HG03280 (cell line): ENCODE measurements around the gene MAP3K20.
"Not testable (repeated sequence)": the region's sequence is repeated elsewhere in the genome, so short reads cannot be mapped to it uniquely, and the experiment has no call there.

Source experiments
- ATAC-seq: cut with Tn5 transposase; IDR thresholded peaks from one replicate; pipeline ENCODE4 v1.9.1; 2021; ENCODE audit warnings: mild to moderate bottlenecking, moderate library complexity; ENCODE audit not compliant: unreplicated experiment

Gene MAP3K20

GRCh38 chr2:173086518-173087213, 11.0 kb downstream of the MAP3K20 start:
- ATAC-seq: no peak

- no peak for ATAC-seq
These were observed 11.6 kb downstream of the MAP3K20 start for GRCh38 chr2:173087214-173087581.

GRCh38 chr2:173087793-173088496, 12.3 kb downstream of the MAP3K20 start:
- no peak for ATAC-seq

- no peak for ATAC-seq
These were observed 14.7 kb downstream of the MAP3K20 start for GRCh38 chr2:173090276-173090877.

DNA sequence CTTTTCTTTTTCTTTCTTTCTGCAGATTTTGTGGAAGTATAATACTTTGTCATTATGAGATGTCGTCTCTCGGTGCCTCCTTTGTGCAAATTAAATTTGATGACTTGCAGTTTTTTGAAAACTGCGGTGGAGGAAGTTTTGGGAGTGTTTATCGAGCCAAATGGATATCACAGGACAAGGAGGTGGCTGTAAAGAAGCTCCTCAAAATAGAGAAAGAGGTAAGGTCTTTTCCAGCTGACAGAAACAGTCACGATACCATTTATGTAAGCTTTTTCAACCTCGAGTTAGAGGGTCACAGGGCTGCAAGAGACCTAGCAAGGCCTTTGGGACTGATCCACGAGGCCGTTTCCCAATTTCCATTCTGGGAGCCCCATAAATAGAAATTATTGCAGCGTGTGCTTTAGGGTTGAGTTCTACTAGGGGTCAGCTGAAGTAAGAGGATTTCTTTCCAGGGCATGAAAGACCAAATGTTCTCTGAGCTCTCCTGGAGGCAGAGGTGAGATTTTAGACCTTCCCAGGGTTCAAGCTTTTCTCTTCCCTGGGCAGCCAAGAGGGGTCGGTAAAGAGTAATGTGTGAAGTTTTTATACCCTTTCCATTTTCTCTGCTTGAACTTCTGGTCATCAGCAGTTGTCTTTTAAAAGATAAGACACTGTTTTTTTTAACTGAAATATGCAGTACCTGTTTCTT, 15.5 kb downstream of the MAP3K20 start:
- ATAC-seq: no peak

- ATAC-seq: no peak
These were observed 16.3 kb downstream of the MAP3K20 start for GRCh38 chr2:173091910-173092309.

DNA sequence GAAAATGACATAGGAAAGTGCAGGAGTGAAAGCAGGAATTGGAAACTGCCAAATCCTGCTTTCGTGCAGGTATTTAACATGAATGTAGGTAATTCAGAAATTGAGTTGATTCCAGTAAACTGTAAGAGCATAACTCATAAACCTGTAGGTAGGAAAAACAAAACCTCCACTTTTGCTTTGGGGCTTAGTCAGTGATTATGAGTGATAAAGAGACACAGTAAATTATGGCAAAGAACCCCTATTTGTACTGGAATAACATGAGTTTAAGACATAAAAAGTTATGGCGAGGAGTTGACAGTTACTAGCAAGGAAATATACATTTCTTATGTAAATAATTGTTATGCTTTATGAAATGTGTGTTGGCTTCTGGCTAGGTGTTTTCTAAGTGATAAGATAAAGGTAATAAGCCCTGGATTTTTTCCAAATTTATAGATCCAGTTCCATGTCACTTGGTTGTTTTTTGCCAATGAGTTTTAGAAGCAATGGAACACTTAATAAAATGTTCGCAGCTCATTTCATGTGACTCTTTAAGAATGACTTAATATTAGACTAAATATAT, 17.3 kb downstream of the MAP3K20 start:
- ATAC-seq: no peak

DNA sequence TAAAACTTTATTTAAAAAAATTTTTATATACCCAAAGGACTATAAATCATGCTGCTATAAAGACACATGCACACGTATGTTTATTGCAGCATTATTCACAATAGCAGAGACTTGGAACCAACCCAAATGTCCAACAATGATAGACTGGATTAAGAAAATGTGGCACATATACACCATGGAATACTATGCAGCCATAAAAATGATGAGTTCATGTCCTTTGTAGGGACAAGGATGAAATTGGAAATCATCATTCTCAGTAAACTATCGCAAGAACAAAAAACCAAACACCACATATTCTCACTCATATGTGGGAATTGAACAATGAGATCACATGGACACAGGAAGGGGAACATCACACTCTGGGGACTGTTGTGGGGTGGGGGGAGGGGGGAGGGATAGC, 18.0 kb downstream of the MAP3K20 start:
- ATAC-seq: not testable (repeated sequence)

- ATAC-seq: no peak
These were observed 19.1 kb downstream of the MAP3K20 start for GRCh38 chr2:173094731-173095130.

GRCh38 chr2:173095356-173095755, 19.7 kb downstream of the MAP3K20 start:
- ATAC-seq: no peak

GRCh38 chr2:173099271-173099670, 23.6 kb downstream of the MAP3K20 start:
- ATAC-seq: no peak

DNA sequence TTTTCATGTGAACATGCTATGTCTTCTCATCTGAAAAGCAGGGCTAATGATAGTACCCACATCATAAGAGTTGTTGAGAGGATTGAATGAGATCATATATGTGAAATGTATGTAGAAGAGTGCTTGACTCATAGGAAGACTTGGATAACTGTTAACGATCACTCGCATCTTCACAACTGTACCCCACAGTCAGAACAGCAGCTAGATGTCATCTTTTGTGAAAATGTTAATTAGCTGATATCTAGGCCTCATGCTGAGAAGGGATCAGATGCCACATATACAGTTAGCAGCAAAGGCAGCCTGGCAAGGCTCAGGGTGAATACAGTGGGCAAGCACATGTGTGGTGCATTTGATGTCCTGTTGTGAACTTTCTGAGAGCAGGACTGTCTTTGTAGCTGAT, 24.2 kb downstream of the MAP3K20 start:
- ATAC-seq: no peak

GRCh38 chr2:173101687-173102086, 26.0 kb downstream of the MAP3K20 start:
- no peak for ATAC-seq

DNA sequence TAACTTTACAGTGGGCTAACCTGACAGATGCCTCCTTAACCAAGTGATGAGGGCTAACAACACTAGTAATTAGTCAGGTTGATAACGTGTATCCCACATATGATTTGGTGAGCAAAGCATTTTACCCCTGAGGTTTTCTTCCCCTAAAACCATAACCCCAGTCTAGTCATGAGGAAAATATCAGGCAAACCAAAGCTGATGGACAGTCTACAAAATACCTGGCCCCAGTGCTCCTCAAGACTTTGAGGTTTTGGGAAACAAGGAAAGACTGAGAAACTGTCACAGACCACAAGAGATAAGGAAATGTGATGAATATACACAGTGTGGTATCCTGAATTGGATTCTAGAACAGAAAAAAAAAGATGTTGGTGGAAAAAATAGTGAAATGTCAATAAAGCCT, 28.5 kb downstream of the MAP3K20 start:
- no peak for ATAC-seq

- no peak for ATAC-seq
These were observed 31.4 kb downstream of the MAP3K20 start for GRCh38 chr2:173106959-173107628.

GRCh38 chr2:173107629-173108022, 32.0 kb downstream of the MAP3K20 start:
- ATAC-seq: no peak

DNA sequence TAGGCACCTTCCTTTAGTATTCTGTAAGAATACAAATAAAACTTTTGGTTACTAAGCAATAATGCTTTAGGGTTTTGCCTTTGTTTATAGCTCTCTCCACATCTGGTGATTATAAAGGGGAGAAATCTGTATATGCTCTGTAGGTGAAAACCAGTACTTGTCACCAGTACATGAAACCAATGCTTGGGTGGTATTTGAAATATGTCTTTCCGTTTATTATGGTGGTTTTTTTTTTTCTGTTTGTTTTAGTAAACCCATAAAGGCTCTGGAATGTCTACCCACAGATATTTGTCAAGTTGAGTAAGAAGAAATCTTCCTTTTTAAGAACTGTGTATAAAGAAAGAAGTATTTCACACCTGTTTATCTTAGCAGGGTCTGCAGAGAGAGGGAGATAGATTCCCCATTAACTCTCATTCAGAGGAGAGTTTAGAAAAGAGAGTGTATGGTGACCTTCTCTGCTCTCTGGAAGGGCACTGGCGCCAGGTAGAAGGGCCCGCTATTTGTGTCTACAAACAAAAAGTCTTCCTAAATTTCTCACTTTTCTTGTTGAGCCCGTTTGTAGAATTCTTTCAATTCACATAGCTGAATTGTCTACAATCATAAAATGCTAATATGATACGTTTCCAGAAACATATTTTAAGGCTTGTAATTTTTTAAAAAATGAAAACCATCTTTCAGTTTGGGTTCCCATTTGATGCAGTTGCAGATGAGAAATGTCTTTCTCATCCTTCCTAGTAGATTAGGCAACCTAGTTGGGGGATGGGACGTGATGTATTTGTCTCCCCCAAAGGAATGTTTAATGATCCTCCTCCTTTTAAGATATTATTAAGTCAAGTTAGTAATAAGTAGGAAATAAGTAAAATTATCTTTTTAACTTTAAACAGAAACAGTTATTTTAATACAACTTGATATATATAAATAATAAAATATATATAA, 33.9 kb downstream of the MAP3K20 start:
- ATAC-seq: no peak

DNA sequence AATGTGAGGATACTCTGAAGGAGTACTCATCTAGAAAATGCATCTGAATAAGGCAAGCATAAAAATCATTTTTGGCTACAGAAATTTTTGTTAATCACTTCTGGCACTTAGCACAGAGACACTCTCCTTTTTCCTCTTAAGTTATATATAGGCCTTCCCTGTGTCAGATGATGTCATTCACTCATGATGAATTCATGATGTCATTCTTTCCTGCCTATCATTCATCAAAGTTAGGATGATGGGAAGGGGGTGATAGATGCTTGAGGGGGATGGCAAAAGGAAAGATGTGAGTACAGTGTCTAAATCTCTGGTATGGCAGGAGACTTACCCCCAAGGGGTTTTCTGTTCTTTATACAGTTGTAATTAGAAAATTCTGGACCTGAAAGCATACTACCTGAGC, 42.0 kb downstream of the MAP3K20 start:
- no peak for ATAC-seq

DNA sequence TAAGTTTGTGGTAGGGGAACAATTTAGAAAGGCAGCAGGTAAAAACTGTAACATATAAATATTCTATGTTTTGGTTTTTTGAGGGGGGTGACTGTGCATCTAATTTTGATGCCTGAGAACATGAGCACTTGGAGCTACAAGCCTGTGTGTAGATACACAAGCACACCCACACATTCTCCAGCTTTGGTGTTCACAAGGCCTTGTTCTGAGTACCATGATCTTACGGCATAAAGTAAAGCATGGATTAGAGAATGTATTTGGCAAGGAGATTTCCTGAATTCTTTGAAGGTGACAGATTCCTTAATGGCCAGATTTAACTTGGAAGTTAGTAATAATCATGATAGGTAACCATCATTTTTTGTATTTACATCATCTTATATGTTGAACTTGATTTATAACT, 42.7 kb downstream of the MAP3K20 start:
- no peak for ATAC-seq
